NCI-H1048 (cell line): ENCODE measurements around the gene FRMD5.
"Not testable (repeated sequence)": the region's sequence is repeated elsewhere in the genome, so short reads cannot be mapped to it uniquely, and the experiment has no call there.

ENCODE experiments used
- DNase-seq: peaks from one replicate; lab custom pipeline; 2025; lab: John Stamatoyannopoulos, UW

Gene FRMD5

DNA sequence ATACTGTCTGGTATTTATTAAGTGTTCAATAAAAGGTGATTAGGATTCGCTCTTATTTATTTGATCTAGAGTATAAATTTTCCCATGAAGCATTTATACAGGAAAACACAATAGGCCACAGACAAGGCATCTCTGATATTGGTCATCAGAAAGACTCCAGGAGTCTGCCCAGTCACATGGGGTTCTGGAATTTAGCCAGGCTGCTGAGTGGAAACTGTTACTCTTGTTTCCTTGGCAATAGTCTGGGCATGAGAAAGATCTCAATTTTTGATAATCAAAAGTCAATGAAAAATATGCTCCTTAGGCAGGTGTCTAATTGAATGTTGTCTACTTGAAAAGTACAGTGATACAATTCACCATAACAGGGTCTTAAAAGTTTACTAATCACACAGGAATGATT lies 161.2 kb downstream of the FRMD5 start:
- no peak for DNase-seq

DNA sequence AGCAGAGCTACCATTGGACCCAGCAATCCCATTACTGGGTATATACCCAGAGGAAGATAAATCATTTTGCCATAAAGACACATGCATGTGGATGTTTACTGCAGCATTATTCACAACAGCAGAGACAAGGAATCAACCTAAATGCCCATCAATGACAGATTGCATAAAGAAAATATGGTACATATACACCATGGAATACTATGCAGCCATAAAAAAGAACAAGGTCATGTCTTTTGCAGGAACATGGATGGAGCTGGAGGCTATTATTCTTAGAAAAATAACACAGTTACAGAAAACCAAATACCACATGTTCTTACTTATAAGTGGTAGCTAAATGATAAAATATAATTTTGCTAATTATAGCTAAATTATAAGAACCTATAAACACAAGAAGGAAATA lies 162.3 kb downstream of the FRMD5 start:
- not testable (repeated sequence) for DNase-seq

DNA sequence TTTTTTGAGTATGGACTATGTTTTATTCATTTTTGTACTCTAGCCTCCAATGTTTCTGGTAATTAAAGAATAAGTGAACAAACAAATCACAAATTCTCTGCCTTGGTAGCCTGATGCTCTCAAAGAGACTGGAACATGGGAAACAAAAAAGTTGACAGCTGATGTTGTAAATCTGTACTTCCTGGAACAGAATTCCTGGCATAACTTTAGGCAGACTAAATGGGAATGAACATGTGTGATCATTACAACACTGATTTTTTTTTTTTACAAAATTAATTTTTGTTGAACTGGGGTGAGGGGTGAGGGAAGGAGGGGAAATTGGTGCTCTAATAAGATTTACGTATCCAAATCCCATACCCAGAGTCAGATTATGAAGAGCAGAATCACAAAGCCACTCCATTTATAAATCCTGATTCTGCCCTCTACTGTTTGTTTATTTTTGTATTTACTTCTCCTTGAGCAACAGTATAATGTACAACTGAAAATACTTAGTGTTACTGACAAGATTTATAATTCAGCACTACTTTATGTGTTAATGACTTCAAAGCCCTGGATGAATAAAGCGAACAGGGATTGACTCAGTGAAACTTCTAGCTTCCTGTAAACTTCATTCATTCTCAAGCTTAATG lies 165.0 kb downstream of the FRMD5 start:
- no peak for DNase-seq

DNA sequence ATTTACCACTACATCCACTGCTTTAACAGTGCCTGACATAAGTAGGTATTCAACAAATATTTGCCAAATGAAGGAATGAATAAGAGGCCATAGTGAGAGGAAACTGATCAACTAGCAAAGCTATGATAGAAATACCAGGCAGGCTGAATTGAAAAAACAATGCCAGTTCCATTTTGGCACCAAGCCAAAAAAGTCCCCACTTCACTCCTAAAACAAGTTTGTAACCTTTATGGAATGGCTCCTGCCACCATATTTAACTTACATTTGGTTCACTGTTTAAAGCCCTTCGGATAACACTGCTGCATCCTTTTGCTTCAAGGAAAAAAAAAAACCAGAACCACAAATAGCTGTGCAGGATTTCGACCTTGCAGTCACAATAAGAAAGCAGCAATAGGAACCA lies 166.1 kb downstream of the FRMD5 start:
- DNase-seq: no peak

DNA sequence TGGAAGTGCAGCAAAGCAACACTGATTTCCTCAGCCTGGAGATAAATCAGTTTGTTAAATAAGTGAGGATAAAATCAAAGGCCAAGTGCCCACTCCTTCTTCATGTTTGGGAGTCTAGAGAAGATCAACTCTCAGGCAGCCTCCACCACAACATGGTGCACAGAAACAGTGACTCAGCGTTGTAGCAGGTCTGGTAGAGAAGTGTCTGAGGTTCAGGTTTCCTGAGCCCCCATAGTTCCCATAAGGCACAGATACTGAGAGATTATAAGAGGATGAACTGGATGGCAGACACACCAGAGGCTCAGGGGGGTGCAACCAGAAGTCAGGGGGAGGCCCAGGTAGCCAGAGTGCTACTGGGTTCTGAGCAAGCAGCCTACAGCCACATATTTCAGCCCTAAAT lies 166.7 kb downstream of the FRMD5 start:
- no peak for DNase-seq

DNA sequence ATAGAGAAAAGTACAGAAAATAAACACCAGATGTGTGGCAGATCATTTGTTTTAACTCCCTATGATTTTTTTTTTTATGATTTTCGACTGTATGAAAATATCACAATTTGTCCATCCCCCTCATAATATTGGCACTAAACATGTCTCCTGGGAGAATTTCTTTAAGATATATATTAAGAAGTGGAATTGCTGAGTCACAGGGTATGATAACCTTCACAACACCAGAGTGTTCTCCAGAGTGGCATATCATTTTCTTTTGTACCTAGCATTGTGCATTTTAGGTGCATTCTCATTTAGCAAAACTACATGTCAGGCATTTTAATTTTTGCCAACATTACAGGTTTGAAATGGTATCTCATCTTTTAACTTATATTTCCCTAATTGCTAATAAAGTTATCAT lies 170.9 kb downstream of the FRMD5 start:
- no peak for DNase-seq

DNA sequence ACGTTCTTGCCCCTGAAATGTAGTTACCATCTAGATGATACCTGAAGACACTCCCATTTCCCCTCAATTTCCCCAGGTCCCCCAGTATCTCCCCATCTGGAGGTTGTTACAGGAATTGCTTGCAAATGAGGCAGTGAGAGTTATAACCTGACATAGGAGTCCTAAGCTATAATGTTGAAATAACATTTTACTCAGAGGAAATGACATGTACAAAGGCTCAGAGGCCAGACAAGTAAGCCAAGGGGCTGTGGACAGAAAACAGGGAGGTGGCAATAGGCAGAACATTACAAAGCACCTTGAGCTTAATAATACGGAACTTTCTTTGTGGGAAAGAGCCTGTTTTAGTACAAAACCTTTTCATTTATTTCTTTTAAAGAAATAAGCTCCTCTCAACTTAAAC lies 171.9 kb downstream of the FRMD5 start:
- DNase-seq: no peak

DNA sequence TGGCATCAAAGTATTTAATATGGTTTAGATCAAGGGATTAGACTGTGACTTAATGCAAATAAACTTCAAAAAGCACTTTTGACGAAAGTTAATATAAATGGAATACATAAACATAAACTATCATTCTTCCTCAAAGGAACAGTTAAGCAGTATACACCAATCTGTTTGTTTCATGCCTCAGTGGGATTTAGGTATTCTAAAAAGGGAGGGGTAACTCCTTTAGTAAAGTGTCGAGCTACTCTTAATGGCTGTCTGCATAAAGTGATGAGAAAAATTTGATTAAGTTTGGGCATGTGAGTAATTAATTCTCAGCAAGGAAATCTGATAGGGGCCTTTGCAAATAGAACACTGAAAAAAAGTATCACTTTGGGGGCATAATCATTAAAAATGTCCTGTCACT lies 176.9 kb downstream of the FRMD5 start:
- no peak for DNase-seq

DNA sequence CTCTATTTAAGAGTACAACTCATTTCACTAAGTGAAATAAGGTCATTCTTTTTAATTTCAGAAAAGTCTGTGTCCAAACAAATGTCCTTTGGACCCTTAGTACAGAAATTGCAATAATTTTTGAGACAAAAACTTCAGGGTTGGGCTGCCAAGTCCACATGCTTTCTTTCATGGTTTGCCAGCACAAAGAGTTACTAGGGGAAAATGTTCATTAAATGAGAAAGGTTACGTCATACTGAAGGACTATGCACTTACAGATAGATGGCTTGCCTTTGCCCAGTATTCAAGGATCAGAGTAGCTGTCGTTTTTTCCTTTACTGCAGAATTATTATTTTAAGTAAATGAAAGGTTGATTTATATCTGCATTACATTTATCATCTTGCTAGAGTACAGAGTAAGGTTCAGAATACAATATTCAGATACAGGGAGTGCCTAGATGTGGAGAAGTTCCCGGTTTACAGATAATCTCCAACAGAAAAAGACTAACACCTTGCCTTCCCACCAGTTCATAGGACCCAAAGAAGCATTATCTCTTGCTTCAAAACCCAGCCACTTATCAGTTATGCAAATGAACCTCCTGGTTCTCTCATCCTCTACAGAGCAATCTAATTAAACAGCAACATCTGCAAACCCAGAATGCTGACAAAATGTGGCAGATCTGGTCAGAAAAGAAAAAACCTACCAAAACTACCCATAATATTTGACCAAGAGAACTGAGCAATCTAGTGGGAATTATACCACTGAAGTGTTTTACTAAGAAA lies 179.3 kb downstream of the FRMD5 start:
- DNase-seq: no peak

DNA sequence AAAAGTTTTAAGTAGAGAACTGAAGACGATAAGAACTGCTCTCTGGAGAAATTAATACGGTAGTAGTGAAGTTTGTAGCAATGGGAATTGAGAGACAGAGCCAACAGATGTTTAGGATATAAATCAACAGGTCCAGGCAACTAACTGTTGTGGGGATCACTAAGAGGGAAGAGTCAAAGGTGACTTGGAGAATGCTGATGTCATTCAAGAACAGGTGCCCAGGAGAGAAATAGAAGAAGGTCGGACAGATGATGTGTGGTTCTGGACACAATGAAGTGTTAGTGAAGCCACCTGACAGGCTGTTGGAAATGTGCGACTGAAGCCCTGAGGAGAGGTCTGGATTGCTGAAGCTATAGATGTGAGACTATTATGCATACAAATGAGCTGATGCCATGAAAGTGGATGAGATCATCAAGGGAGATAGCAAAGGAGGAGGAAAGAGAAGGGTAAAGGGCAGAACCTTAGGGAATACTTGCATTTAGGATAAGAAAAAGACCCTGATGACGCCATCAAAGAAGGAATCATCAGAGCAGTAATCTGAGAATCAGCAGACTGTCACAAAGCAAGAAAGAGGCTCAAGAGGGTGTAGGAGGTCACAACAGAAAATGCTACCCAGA lies 183.7 kb downstream of the FRMD5 start:
- DNase-seq: no peak

DNA sequence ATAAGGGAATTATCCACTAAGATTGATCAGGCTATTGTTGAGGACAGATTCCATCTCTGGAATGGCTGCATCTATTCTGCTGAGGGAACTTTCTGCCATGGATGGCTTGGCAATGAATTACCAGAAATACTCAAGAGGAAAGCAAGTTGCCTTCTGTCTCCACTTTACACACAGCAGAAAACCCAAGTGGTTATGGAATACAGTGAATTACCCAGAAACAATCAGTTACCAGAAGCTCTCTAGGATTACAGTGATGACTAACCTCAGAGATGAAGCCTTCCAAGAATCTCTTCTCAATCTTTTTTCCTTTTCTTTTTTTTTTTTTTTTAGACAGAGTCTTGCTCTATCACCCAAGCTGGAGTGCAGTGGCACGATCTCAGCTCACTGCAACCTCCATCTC lies 185.0 kb downstream of the FRMD5 start:
- DNase-seq: no peak

DNA sequence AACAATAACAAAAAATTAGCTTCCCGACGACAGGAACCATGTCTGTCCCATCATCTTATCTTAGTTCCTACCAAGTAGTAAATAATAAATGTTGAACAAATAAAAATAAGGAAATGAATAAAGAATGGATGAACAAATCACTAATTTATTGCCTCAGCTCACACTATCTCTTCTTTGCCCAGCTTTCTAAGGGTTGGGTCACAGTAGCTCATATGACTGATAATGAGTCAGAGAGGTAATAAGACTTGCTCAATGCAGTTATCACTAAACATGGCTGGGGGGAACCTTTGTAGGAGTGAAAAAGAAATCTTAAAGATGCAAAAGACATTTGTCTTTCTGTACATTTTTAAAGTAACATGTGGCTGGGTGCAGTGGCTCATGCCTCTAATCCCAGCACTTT lies 186.0 kb downstream of the FRMD5 start:
- DNase-seq: no peak

DNA sequence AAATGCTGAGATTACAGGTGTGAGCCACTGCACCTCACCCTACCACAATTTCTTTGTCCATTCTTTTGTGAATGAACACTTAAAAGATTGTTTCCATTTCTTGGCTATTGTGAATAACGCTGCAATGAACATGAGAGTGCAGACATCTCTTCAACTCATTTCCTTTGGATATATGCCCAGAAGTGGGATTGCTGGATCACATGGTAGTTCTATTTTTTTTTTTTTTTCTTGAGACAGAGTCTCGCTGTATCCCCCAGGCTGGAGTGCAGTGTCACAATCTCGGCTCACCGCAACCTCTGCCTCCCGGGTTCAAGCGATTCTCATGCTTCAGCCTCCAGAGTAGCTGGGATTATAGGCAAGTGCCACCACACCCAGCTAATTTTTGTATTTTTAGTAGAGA lies 194.8 kb downstream of the FRMD5 start:
- DNase-seq: not testable (repeated sequence)

DNA sequence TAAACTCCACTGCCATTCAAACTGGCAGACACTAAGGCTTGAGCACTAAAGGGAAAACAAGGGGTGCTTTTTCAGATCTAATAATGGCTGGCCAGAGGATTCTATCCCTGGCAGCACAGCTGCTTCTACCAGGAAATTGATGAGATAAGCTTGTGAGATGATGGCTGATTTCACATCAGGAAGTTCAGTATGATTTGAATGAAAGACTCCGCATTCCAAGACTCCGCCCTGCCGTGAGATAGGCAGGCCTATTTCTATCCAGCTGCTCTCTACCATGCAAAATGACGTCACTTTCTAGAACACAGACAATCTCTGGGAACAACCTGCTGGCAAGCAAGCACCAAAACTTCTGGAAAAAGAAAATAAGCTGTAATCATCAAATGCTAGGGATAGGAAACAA lies 196.5 kb downstream of the FRMD5 start:
- no peak for DNase-seq

DNA sequence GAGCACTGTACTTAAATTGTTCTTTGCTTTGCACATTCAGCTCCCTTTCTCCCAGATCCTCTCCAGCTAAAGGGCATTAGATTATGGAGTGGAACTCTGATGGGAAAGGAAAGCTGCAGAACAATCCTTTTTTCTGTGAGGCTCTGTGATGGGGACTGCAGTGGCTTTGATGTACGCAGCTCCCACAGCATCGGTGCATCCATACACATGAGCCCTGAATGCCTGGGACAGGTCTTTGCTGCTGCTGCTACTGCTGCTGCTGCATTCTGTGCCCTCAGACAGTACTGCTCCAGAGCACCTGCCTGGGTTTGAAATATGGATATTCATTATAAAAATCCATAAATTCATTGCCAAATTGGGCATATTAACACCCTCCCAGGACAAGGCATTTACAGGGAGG lies 203.9 kb downstream of the FRMD5 start:
- DNase-seq: no peak

DNA sequence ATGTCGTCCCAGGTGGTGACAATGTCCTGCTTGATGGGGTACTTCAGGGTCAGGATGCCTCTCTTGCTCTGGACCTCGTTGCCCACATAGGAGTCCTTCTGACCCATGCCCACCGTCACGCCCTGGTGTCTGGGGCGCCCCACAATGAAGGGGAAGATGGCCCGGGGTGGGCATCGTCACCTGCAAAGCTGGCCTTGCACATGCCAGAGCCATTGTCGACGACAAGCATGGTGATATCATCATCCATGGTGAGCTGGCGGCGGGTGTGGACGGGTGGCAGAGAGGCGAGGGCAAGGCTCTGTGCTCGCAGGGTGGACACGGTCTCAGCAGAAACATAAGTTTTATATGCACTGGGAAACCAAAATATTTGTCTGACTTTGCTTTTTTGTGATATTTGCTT lies 205.1 kb downstream of the FRMD5 start:
- no peak for DNase-seq

DNA sequence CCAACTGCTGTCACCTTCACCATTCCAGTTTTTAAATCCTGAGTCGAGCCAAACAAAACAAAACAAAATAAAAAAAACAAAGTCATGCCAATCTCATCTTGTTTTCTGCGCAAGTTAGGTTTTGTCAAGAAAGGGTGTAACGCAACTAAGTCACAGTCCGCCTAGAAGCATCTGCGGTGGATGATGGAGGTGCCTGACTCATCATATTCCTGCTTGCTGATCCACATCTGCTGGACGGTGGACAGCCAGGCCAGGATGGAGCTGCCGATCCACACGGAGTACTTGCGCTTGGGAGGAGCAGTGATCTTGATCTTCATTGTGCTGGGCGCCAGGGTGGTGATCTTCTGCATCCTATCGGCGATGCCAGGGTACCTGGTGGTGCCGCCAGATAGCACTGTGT lies 206.2 kb downstream of the FRMD5 start:
- DNase-seq: no peak

DNA sequence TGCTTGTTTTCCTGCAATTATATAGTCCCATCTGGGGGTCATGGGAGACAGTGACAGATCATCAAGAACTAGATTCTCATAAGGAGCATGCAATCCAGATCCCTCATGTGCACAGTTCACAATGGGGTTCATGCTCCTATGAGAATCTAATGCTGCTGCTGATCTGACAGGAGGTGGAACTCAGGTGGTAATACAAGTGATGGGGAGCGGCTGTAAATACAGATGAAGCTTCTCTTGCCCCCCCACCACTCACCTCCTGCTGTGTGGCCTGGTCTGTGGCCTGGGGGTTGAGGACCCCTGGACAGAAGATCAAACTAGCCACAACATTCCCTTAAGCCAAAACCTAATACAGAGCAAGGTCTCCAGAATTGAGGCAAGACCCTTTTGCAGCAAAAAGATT lies 207.1 kb downstream of the FRMD5 start:
- DNase-seq: no peak

DNA sequence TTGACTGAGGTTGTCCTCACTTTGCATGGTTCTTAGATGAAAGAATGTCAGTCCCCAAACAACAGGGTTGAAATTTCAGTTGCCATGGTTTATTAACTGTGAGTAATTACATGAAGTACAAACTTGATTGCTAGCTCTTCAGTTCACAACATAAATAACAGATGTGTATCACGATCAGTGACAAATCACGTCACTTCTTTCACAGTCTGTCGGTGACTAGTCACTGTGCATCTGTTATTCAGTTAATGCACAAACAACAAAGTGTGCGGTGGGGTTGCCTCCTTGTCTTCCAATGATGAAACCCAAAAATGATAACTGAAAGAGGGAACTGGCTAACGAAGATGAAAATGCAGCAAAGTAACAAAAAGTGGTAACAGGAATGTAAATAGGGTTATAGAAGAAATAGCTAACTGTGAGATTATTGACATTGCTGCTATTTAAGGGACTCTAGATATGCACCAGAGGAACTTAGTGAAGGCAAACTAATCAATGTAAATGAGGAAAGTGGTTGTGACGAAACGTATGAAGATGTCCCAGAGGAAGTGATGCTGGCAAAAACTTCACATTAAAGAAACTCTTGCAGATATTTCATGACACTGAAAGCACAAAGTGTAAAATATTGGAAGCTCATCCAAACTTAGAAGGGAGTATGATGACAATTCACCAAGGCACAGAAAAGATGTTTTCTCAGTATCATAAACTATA lies 208.9 kb downstream of the FRMD5 start:
- no peak for DNase-seq

DNA sequence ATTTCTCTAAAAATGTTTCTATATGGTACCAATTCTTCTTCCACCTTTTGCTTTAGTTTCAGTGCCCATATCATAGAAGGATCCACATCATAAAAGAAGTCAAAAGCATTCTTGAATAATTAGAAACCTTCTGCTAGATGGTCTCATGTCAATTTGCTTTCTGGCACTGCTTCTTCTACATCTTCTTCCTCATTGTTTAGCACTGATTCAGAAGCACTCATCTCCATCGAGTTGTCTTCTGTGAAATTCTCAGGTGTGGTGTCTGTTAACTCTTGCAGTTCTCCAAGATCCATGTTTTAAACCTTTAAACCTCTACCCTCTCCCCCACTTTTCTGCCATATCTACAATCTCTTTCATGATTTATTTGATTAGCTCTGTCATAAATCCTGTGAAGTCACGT lies 213.5 kb downstream of the FRMD5 start:
- DNase-seq: no peak

DNA sequence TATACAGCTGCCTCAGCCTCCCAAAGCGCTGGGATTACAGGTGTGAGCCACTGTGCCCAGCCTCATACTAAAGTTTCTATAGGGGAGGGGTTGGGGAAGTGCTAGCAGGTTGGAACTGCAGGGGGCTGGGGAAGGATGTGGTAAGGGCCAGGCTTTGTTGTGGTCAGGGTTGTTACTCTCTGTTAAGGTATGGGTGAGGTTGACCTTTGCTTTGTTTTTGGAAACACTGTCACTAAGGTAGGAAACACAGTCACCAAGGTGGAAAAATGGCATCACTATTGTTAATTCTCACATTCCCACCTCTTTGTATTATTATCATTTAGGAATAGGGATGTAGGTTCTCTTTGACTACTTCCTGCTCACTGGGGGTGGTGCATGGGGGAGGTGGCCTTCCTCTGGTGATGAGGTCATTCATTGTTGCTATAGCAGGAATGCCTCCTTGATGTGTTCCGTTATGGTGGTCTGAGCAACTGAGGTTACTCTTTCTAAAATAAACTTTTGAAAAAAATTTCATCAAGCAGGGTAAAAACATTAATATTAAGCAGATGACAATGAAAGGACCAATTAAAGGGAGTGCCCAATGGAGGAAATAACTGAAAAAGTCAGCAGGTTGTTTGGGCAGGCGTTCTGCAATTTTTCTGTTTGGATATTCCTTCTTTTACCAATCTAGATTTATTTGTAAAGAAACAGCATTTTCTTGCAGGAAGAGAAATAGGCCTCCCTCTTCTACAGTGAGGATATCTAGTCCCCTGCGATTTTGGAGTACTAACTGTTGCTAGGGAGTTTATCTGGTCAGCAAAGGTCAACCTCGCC lies 217.8 kb downstream of the FRMD5 start:
- DNase-seq: no peak

DNA sequence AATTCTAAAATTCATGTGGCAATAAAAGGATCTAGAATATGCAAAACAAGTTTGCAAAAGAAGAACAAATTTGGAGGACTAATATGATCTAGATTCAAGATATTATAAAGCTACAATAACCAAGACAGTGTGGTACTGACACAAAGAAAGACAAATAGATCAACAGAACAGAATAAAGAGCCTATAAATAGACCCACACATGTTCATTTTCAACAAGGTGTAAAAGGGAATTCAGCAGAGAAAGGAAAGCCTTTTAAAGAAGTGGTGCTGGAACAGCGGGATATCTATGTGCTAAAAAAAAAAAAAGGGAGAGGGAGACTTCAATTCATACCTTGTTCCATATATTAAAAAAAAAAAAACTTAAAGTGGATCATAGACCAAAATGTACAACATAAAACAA lies 219.3 kb downstream of the FRMD5 start:
- no peak for DNase-seq
